ENCODE results near the gene TSC22D2.

The TSC22D2 gene

GRCh38 chr3:150412561-150413231 is 4.6 kb downstream of the TSC22D2 start:
- DNase-seq, result peak; percentile 65

- peak; percentile 69 for DNase-seq
Observed at GRCh38 chr3:150414258-150414657, 6.2 kb downstream of the TSC22D2 start.

GRCh38 chr3:150414959-150415358 is 6.9 kb downstream of the TSC22D2 start:
- peak; percentile 90 for DNase-seq

- DNase-seq, result no peak
Observed at GRCh38 chr3:150419076-150419868, 11.2 kb downstream of the TSC22D2 start.

GRCh38 chr3:150419959-150420358 is 11.9 kb downstream of the TSC22D2 start:
- DNase-seq, result no peak

GRCh38 chr3:150421256-150421655 is 13.2 kb downstream of the TSC22D2 start:
- DNase-seq, result no peak

- DNase-seq, result peak; percentile 61
Observed at GRCh38 chr3:150421799-150422548, 13.9 kb downstream of the TSC22D2 start.

GRCh38 chr3:150422907-150423306 is 14.8 kb downstream of the TSC22D2 start:
- no peak for DNase-seq

- no peak for DNase-seq
Observed at GRCh38 chr3:150423761-150424160, 15.7 kb downstream of the TSC22D2 start.

- no peak for DNase-seq
Observed at GRCh38 chr3:150426292-150426691, 18.2 kb downstream of the TSC22D2 start.

GRCh38 chr3:150428562-150428961 is 20.5 kb downstream of the TSC22D2 start:
- no peak for DNase-seq

- DNase-seq, result no peak
Observed at GRCh38 chr3:150429767-150430671, 21.9 kb downstream of the TSC22D2 start.

GRCh38 chr3:150433347-150433746 is 25.2 kb downstream of the TSC22D2 start:
- no peak for DNase-seq

- no peak for DNase-seq
Observed at GRCh38 chr3:150434234-150434633, 26.1 kb downstream of the TSC22D2 start.

GRCh38 chr3:150436161-150436560 is 28.1 kb downstream of the TSC22D2 start:
- no peak for DNase-seq

GRCh38 chr3:150439657-150440056 is 31.6 kb downstream of the TSC22D2 start:
- peak; percentile 55 for DNase-seq

- peak; percentile 46 for DNase-seq
Observed at GRCh38 chr3:150443331-150443741, 35.2 kb downstream of the TSC22D2 start.

- DNase-seq, result no peak
Observed at GRCh38 chr3:150444371-150444770, 36.3 kb downstream of the TSC22D2 start.

GRCh38 chr3:150446470-150446977 is 38.4 kb downstream of the TSC22D2 start:
- no peak for DNase-seq

GRCh38 chr3:150447084-150447483 is 39.0 kb downstream of the TSC22D2 start:
- DNase-seq, result peak; percentile 30

- DNase-seq, result no peak
Observed at GRCh38 chr3:150447631-150448465, 39.8 kb downstream of the TSC22D2 start.
